Measurements from ENCODE around the gene TRAPPC4. TPM values are rescaled to one million over a fixed set of nuclear protein-coding genes. Genes with fewer than 3 reads are reported as not detected.

TRAPPC4 gene
- polyA plus RNA-seq, 1 donor (not counting 4 experiments of a cell fraction or from before 2014, with no cell fraction given) = 121 TPM

- dilution Hi-C loops (cut with MboI; ENCODE audit: extremely low pct_ligation_motif_present, low sequenced_read_pairs) = no loop called here
- H3K9ac ChIP-seq (ENCODE audit: control insufficient read depth, extremely low read depth, insufficient read depth, low read length) = no peak overlapping the region
- no peaks in the 10 kb centered on the region for H4K20me1 ChIP-seq (ENCODE audit: control insufficient read depth, extremely low read depth, insufficient read depth, low read length)
- peaks cover 47 to 56% of the 10 kb centered on the region in 2 experiments for H3K36me3 ChIP-seq (ENCODE audit: control insufficient read depth in 2 of 2, extremely low read depth in 1 of 2, insufficient read depth in 2 of 2, low read length in 2 of 2)
- DNase-seq (ENCODE audit: low read depth, low spot score) = no peak
- no peak overlapping the region for H3K4me2 ChIP-seq (ENCODE audit: control insufficient read depth, extremely low read depth, insufficient read depth, low read depth, low read length)
- no peak for FAIRE-seq
- no peaks in the 10 kb centered on the region for H3K9me3 ChIP-seq (ENCODE audit: control insufficient read depth, low read depth, low read length)
- no peaks in the 10 kb centered on the region for H3K4me1 ChIP-seq (ENCODE audit: control insufficient read depth, extremely low read depth, insufficient read depth, low read length)
- no peak overlapping the region for H3K4me3 ChIP-seq (ENCODE audit: control insufficient read depth in 2 of 3, extremely low read depth in 1 of 3, insufficient read depth in 2 of 3, low read depth in 1 of 3, low read length in 3 of 3)
- H2AFZ ChIP-seq (ENCODE audit: control insufficient read depth, low read length) = no peak overlapping the region
- H3K9me1 ChIP-seq (ENCODE audit: control insufficient read depth, extremely low read depth, insufficient read depth, low read length) = no peaks in the 10 kb centered on the region
- no peaks in the 10 kb centered on the region for H3K27me3 ChIP-seq (ENCODE audit: control insufficient read depth, extremely low read depth, insufficient read depth, low read length)
- no peaks in the 10 kb centered on the region for H3K79me2 ChIP-seq (ENCODE audit: control insufficient read depth, insufficient read depth, low read length)
- TF ChIP-seq CTCF (optimal IDR thresholded peaks at IDR 0.05 in 1 of 3, IDR thresholded peaks at IDR 0.05 in 1 of 3, conservative IDR thresholded peaks at IDR 0.05 in 1 of 3; ENCODE audit: extremely low read depth in 1 of 3, insufficient read depth in 2 of 3, low read length in 3 of 3) = no peak
- no peak for TF ChIP-seq EZH2 (IDR thresholded peaks at IDR 0.05; ENCODE audit: low read length)
- H3K27ac ChIP-seq (ENCODE audit: control insufficient read depth, insufficient read depth, low read length) = no peak overlapping the region
Measured at GRCh38 chr11:119046489-119046888, 27.9 kb downstream of the TRAPPC4 start.

- Histone ChIP-seq H3K79me2 (ENCODE audit: control insufficient read depth, insufficient read depth, low read length) (peaks cover 1% of the 10 kb centered on the region), H3K27ac (ENCODE audit: control insufficient read depth, insufficient read depth, low read length) (no peak overlapping the region), H2AFZ (ENCODE audit: control insufficient read depth, low read length) (no peak overlapping the region), H3K9me1 (ENCODE audit: control insufficient read depth, extremely low read depth, insufficient read depth, low read length) (no peaks in the 10 kb centered on the region), H3K36me3 (ENCODE audit: control insufficient read depth in 2 of 2, extremely low read depth in 1 of 2, insufficient read depth in 2 of 2, low read length in 2 of 2) (peaks cover 54 to 63% of the 10 kb centered on the region in 2 experiments), H3K4me2 (ENCODE audit: control insufficient read depth, extremely low read depth, insufficient read depth, low read depth, low read length) (no peak overlapping the region), H3K9ac (ENCODE audit: control insufficient read depth, extremely low read depth, insufficient read depth, low read length) (no peak overlapping the region), H3K27me3 (ENCODE audit: control insufficient read depth, extremely low read depth, insufficient read depth, low read length) (no peaks in the 10 kb centered on the region), H3K4me1 (ENCODE audit: control insufficient read depth, extremely low read depth, insufficient read depth, low read length) (peaks cover 2% of the 10 kb centered on the region), H4K20me1 (ENCODE audit: control insufficient read depth, extremely low read depth, insufficient read depth, low read length) (no peaks in the 10 kb centered on the region), H3K9me3 (ENCODE audit: control insufficient read depth, low read depth, low read length) (no peaks in the 10 kb centered on the region), H3K4me3 (ENCODE audit: control insufficient read depth in 2 of 3, extremely low read depth in 1 of 3, insufficient read depth in 2 of 3, low read depth in 1 of 3, low read length in 3 of 3) (no peak overlapping the region)
- no peak for DNase-seq (ENCODE audit: low read depth, low spot score)
- no peak for FAIRE-seq
- TF ChIP-seq CTCF (optimal IDR thresholded peaks at IDR 0.05 in 1 of 3, IDR thresholded peaks at IDR 0.05 in 1 of 3, conservative IDR thresholded peaks at IDR 0.05 in 1 of 3; ENCODE audit: extremely low read depth in 1 of 3, insufficient read depth in 2 of 3, low read length in 3 of 3) = no peak
- no peak for TF ChIP-seq EZH2 (IDR thresholded peaks at IDR 0.05; ENCODE audit: low read length)
- dilution Hi-C loops (cut with MboI; ENCODE audit: extremely low pct_ligation_motif_present, low sequenced_read_pairs) = no loop called here
Measured at GRCh38 chr11:119047205-119047604, 28.6 kb downstream of the TRAPPC4 start.
